ENCODE results near the gene SCARB1. TPM values are rescaled to one million over a fixed set of nuclear protein-coding genes. Genes with fewer than 3 reads are reported as not detected.
A peak's percentile ranks its signal among the peaks of the same experiment; 100 is the strongest.

SCARB1 gene
- polyA plus RNA-seq, 4 donors, result 41.9 to 230 (median 180) TPM

- FAIRE-seq, result no peak
Measured at GRCh38 chr12:124853781-124854636, 9.7 kb downstream of the SCARB1 start.

GRCh38 chr12:124852911-124853427, 10.7 kb downstream of the SCARB1 start:
- Histone ChIP-seq H3K36me3 (ENCODE audit: control insufficient read depth in 3 of 3, insufficient read depth in 2 of 3, low read depth in 1 of 3, low read length in 3 of 3) (peaks cover 0 to 75% (median 0%) of the 10 kb centered on the region in 3 donors), H3K27me3 (ENCODE audit: control insufficient read depth in 3 of 3, insufficient read depth in 3 of 3, low read length in 3 of 3) (no peaks in the 10 kb centered on the region), H3K4me3 (ENCODE audit: low read depth in 1 of 3, low read length in 3 of 3) (no peak overlapping the region), H3K4me1 (ENCODE audit: control insufficient read depth in 3 of 3, insufficient read depth in 2 of 3, low read depth in 1 of 3, low read length in 2 of 3) (peaks cover 0 to 42% (median 11%) of the 10 kb centered on the region in 3 donors), H3K27ac (ENCODE audit: low read depth in 1 of 3, low read length in 2 of 3) (peak overlapping the region; percentile 80 to 99 (median 94)), H3K9me3 (ENCODE audit: control insufficient read depth in 2 of 2, insufficient read depth in 1 of 2, low read depth in 1 of 2, low read length in 1 of 2) (no peaks in the 10 kb centered on the region)
- WGBS, 3 donors, result 82 to 88% (median 88%) methylated on average over 11 of the region's 11 CpGs
- DNase-seq, result no peak
- FAIRE-seq, result no peak

More at GRCh38 chr12:124853781-124854636, 9.7 kb downstream of the SCARB1 start:
- Histone ChIP-seq H3K27ac (ENCODE audit: low read depth in 1 of 3, low read length in 2 of 3) (no peak overlapping the region), H3K4me1 (ENCODE audit: control insufficient read depth in 3 of 3, insufficient read depth in 2 of 3, low read depth in 1 of 3, low read length in 2 of 3) (peaks cover 0 to 42% (median 11%) of the 10 kb centered on the region in 3 donors), H3K36me3 (ENCODE audit: control insufficient read depth in 3 of 3, insufficient read depth in 2 of 3, low read depth in 1 of 3, low read length in 3 of 3) (peaks cover 0 to 74% (median 0%) of the 10 kb centered on the region in 3 donors), H3K9me3 (ENCODE audit: control insufficient read depth in 2 of 2, insufficient read depth in 1 of 2, low read depth in 1 of 2, low read length in 1 of 2) (no peaks in the 10 kb centered on the region), H3K27me3 (ENCODE audit: control insufficient read depth in 3 of 3, insufficient read depth in 3 of 3, low read length in 3 of 3) (no peaks in the 10 kb centered on the region), H3K4me3 (ENCODE audit: low read depth in 1 of 3, low read length in 3 of 3) (no peak overlapping the region)
- no peak for DNase-seq
- 84 to 91% (median 87%) methylated on average over 24 of the region's 24 CpGs for WGBS, 3 donors

GRCh38 chr12:124852329-124852831, 11.3 kb downstream of the SCARB1 start:
- Histone ChIP-seq H3K4me3 (ENCODE audit: low read depth in 1 of 3, low read length in 3 of 3) (no peak overlapping the region), H3K27ac (ENCODE audit: low read depth in 1 of 3, low read length in 2 of 3) (peak overlapping the region; percentile 80 to 99 (median 94)), H3K9me3 (ENCODE audit: control insufficient read depth in 2 of 2, insufficient read depth in 1 of 2, low read depth in 1 of 2, low read length in 1 of 2) (no peaks in the 10 kb centered on the region), H3K4me1 (ENCODE audit: control insufficient read depth in 3 of 3, insufficient read depth in 2 of 3, low read depth in 1 of 3, low read length in 2 of 3) (peaks cover 0 to 44% (median 11%) of the 10 kb centered on the region in 3 donors), H3K36me3 (ENCODE audit: control insufficient read depth in 3 of 3, insufficient read depth in 2 of 3, low read depth in 1 of 3, low read length in 3 of 3) (peaks cover 0 to 75% (median 0%) of the 10 kb centered on the region in 3 donors), H3K27me3 (ENCODE audit: control insufficient read depth in 3 of 3, insufficient read depth in 3 of 3, low read length in 3 of 3) (no peaks in the 10 kb centered on the region)
- FAIRE-seq (no peak), DNase-seq (peak; percentile 91 to 96)
- 14 to 38% (median 25%) methylated on average over 13 of the region's 13 CpGs for WGBS, 3 donors

GRCh38 chr12:124851342-124851741, 12.3 kb downstream of the SCARB1 start:
- DNase-seq, result peak; percentile 89 to 93
- 42 to 76% (median 57%) methylated on average over 8 of the region's 8 CpGs for WGBS, 3 donors
- no peak for FAIRE-seq
- H3K9me3 ChIP-seq (ENCODE audit: control insufficient read depth in 2 of 2, insufficient read depth in 1 of 2, low read depth in 1 of 2, low read length in 1 of 2), result no peaks in the 10 kb centered on the region
- no peaks in the 10 kb centered on the region for H3K27me3 ChIP-seq (ENCODE audit: control insufficient read depth in 3 of 3, insufficient read depth in 3 of 3, low read length in 3 of 3)
- H3K36me3 ChIP-seq (ENCODE audit: control insufficient read depth in 3 of 3, insufficient read depth in 2 of 3, low read depth in 1 of 3, low read length in 3 of 3), result peaks cover 0 to 71% (median 0%) of the 10 kb centered on the region in 3 donors
- peak overlapping the region in 2 of 3 donors; percentile 94 to 99 for H3K27ac ChIP-seq (ENCODE audit: low read depth in 1 of 3, low read length in 2 of 3)
- H3K4me3 ChIP-seq (ENCODE audit: low read depth in 1 of 3, low read length in 3 of 3), result no peak overlapping the region
- H3K4me1 ChIP-seq (ENCODE audit: control insufficient read depth in 3 of 3, insufficient read depth in 2 of 3, low read depth in 1 of 3, low read length in 2 of 3), result peaks cover 0 to 49% (median 11%) of the 10 kb centered on the region in 3 donors

- no peak overlapping the region for H3K4me3 ChIP-seq (ENCODE audit: low read depth in 1 of 3, low read length in 3 of 3)
- peak overlapping the region in 1 of 3 donors; percentile 48 for H3K27ac ChIP-seq (ENCODE audit: low read depth in 1 of 3, low read length in 2 of 3)
- 32 to 53% (median 48%) methylated on average over 8 of the region's 8 CpGs for WGBS, 3 donors
- peaks cover 0 to 38% (median 11%) of the 10 kb centered on the region in 3 donors for H3K4me1 ChIP-seq (ENCODE audit: control insufficient read depth in 3 of 3, insufficient read depth in 2 of 3, low read depth in 1 of 3, low read length in 2 of 3)
- no peak for FAIRE-seq
- no peaks in the 10 kb centered on the region for H3K27me3 ChIP-seq (ENCODE audit: control insufficient read depth in 3 of 3, insufficient read depth in 3 of 3, low read length in 3 of 3)
- peaks cover 0 to 63% (median 0%) of the 10 kb centered on the region in 3 donors for H3K36me3 ChIP-seq (ENCODE audit: control insufficient read depth in 3 of 3, insufficient read depth in 2 of 3, low read depth in 1 of 3, low read length in 3 of 3)
- H3K9me3 ChIP-seq (ENCODE audit: control insufficient read depth in 2 of 2, insufficient read depth in 1 of 2, low read depth in 1 of 2, low read length in 1 of 2), result no peaks in the 10 kb centered on the region
- DNase-seq, result no peak
Measured at GRCh38 chr12:124849382-124849781, 14.3 kb downstream of the SCARB1 start.

GRCh38 chr12:124848621-124849380, 14.9 kb downstream of the SCARB1 start:
- Histone ChIP-seq H3K9me3 (ENCODE audit: control insufficient read depth in 2 of 2, insufficient read depth in 1 of 2, low read depth in 1 of 2, low read length in 1 of 2) (no peaks in the 10 kb centered on the region), H3K36me3 (ENCODE audit: control insufficient read depth in 3 of 3, insufficient read depth in 2 of 3, low read depth in 1 of 3, low read length in 3 of 3) (peaks cover 0 to 63% (median 0%) of the 10 kb centered on the region in 3 donors), H3K4me3 (ENCODE audit: low read depth in 1 of 3, low read length in 3 of 3) (no peak overlapping the region), H3K4me1 (ENCODE audit: control insufficient read depth in 3 of 3, insufficient read depth in 2 of 3, low read depth in 1 of 3, low read length in 2 of 3) (peaks cover 0 to 38% (median 11%) of the 10 kb centered on the region in 3 donors), H3K27me3 (ENCODE audit: control insufficient read depth in 3 of 3, insufficient read depth in 3 of 3, low read length in 3 of 3) (no peaks in the 10 kb centered on the region), H3K27ac (ENCODE audit: low read depth in 1 of 3, low read length in 2 of 3) (no peak overlapping the region)
- 89 to 90% (median 90%) methylated on average over 17 of the region's 17 CpGs for WGBS, 3 donors
- FAIRE-seq (no peak), DNase-seq (no peak)

GRCh38 chr12:124847113-124848074, 16.3 kb downstream of the SCARB1 start:
- 57 to 73% (median 64%) methylated on average over 12 of the region's 12 CpGs for WGBS, 3 donors
- no peak for DNase-seq
- H3K4me1 ChIP-seq (ENCODE audit: control insufficient read depth in 3 of 3, insufficient read depth in 2 of 3, low read depth in 1 of 3, low read length in 2 of 3), result peaks cover 7 to 44% (median 15%) of the 10 kb centered on the region in 3 donors
- FAIRE-seq, result no peak
- no peak overlapping the region for H3K4me3 ChIP-seq (ENCODE audit: low read depth in 1 of 3, low read length in 3 of 3)
- H3K27ac ChIP-seq (ENCODE audit: low read depth in 1 of 3, low read length in 2 of 3), result no peak overlapping the region
- no peaks in the 10 kb centered on the region for H3K9me3 ChIP-seq (ENCODE audit: control insufficient read depth in 2 of 2, insufficient read depth in 1 of 2, low read depth in 1 of 2, low read length in 1 of 2)
- H3K27me3 ChIP-seq (ENCODE audit: control insufficient read depth in 3 of 3, insufficient read depth in 3 of 3, low read length in 3 of 3), result no peaks in the 10 kb centered on the region
- peaks cover 0 to 69% (median 0%) of the 10 kb centered on the region in 3 donors for H3K36me3 ChIP-seq (ENCODE audit: control insufficient read depth in 3 of 3, insufficient read depth in 2 of 3, low read depth in 1 of 3, low read length in 3 of 3)
